CD4-positive, CD25-positive, alpha-beta regulatory T cell (primary cell): Measurements from ENCODE around the gene TCEANC2. TPM values are rescaled to one million over a fixed set of nuclear protein-coding genes. Genes with fewer than 3 reads are reported as not detected.

Source experiments
- ATAC-seq, 2 donors: fragments of 150-1000 bp; cut with Tn5 transposase; one replicate each; pipeline ENCODE4 v1.10.0; 2021; ENCODE audit warnings: low read depth in 2 of 2, moderate number of reproducible peaks in 2 of 2, moderate library complexity in 1 of 2
- DNase-seq, 3 donors: peaks; one replicate each; pipeline versions ENCODE4 v3.0.0 to v3.0.0-alpha.2; 2012 to 2022; ENCODE audit warnings: mixed read lengths in 1 of 3
- H3K27ac ChIP-seq: one replicate; pipeline ENCODE4 v1.7.0; 2013; ENCODE audit warnings: mild to moderate bottlenecking, low read length; ENCODE audit not compliant: insufficient read depth, poor library complexity, severe bottlenecking
- H3K27me3 ChIP-seq: one replicate; pipeline ENCODE4 v1.7.0; 2013; ENCODE audit warnings: low read length; ENCODE audit not compliant: control insufficient read depth, insufficient read depth
- H3K36me3 ChIP-seq: one replicate; pipeline ENCODE4 v1.7.0; 2013; ENCODE audit warnings: mild to moderate bottlenecking, low read length, moderate library complexity; ENCODE audit not compliant: control insufficient read depth, insufficient read depth
- H3K4me1 ChIP-seq: 2 replicates; pipeline ENCODE4 v1.7.0; 2013; ENCODE audit warnings: mild to moderate bottlenecking, low read length; ENCODE audit not compliant: insufficient read depth, control insufficient read depth, poor library complexity, severe bottlenecking
- H3K4me3 ChIP-seq: one replicate; pipeline ENCODE4 v1.7.0; 2013; ENCODE audit warnings: low read depth, mild to moderate bottlenecking, low read length, moderate library complexity
- H3K9me3 ChIP-seq, 2 experiments: 1 replicate in 1 of 2; 2 replicates in 1 of 2; pipeline ENCODE4 v1.7.0; 2013; ENCODE audit warnings: low read length in 2 of 2, mild to moderate bottlenecking in 1 of 2, moderate library complexity in 1 of 2; ENCODE audit not compliant: control insufficient read depth in 2 of 2
- H3K27ac Mint-ChIP-seq, 3 donors: one replicate each; pipeline ENCODE4 v1.8.0; 2020 to 2022; ENCODE audit warnings: mild to moderate bottlenecking in 3 of 3, mixed read lengths in 3 of 3, moderate library complexity in 2 of 3
- H3K27me3 Mint-ChIP-seq: one replicate; pipeline ENCODE4 v1.8.0; 2022; ENCODE audit warnings: mild to moderate bottlenecking, mixed read lengths
- H3K36me3 Mint-ChIP-seq: one replicate; pipeline ENCODE4 v1.8.0; 2020; ENCODE audit warnings: mixed read lengths
- H3K4me1 Mint-ChIP-seq, 4 donors: one replicate each; pipeline ENCODE4 v1.8.0; 2020 to 2022; ENCODE audit warnings: mixed read lengths in 4 of 4, mild to moderate bottlenecking in 1 of 4
- H3K4me3 Mint-ChIP-seq, 4 donors: one replicate each; pipeline ENCODE4 v1.8.0; 2020 to 2022; ENCODE audit warnings: mild to moderate bottlenecking in 4 of 4, mixed read lengths in 4 of 4, moderate library complexity in 3 of 4
- H3K9me3 Mint-ChIP-seq, 7 donors: one replicate each; pipeline ENCODE4 v1.8.0; 2020 to 2022; ENCODE audit warnings: mixed read lengths in 7 of 7, mild to moderate bottlenecking in 3 of 7, moderate library complexity in 2 of 7
- polyA plus RNA-seq, 4 donors: library from polyadenylated mRNA; unstranded; fragments of 300-500 nt; fragmentation: Illumina TruSeq; gene quantifications; one replicate each; pipeline ENCODE4 v1.2.3, GENCODE V29; 2021
- total RNA-seq: library from RNA; stranded (reverse); gene quantifications from one replicate; pipeline ENCODE4 v1.2.3, GENCODE V29; 2022

TCEANC2 gene
- total and polyA plus RNA-seq, 5 donors from 2014 or later: 3.6 to 8.4 (median 6.2) TPM

DNA sequence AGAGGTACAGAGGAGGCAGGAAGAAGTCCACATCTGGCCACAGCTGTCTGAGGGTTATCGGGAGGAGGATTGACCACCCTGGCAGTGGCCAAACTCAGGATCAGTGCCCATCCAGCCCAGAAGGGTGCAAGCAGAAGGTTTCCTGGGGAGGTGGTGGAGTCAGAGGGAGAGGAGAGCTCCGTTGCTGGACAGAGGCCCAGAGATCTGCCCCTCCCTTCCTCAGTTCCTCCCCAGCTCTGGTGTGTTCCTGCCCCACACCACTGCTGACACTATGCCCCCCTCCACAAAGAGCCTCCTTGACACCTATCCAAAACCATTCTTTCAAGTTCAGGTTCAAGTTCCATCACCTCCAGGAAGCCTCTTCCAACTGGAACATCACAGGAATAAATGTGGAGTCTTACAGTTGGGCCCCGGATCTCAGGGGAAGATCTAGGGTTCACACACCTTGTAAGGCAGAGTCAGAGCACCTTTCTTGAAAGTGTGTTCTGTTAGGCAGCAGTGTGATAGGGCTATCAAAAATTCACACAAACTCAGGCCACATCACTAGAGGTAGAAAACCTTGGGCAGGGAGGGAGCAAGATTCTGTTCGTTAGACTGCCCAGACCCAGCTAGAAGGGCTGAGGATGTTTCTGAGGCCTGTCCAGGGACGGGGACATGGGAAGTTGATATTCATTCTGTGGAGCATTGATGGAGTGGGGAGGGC lies 42.8 kb upstream of the TCEANC2 start:
- Mint-ChIP-seq H3K4me1 (no peaks in the 10 kb centered on the region), H3K4me3 (no peak overlapping the region), H3K27me3 (peaks cover 8% of the 10 kb centered on the region), H3K36me3 (no peaks in the 10 kb centered on the region), H3K27ac (peak overlapping the region in 1 of 3 donors; percentile 17), H3K9me3 (peaks cover 0 to 4% (median 0%) of the 10 kb centered on the region in 7 donors)
- no peak overlapping the region for H3K27ac ChIP-seq
- DNase-seq (no peak), ATAC-seq (no peak)
- H3K36me3 ChIP-seq: no peaks in the 10 kb centered on the region
- H3K9me3 ChIP-seq: no peaks in the 10 kb centered on the region
- no peak overlapping the region for H3K4me3 ChIP-seq
- no peaks in the 10 kb centered on the region for H3K4me1 ChIP-seq
- no peaks in the 10 kb centered on the region for H3K27me3 ChIP-seq

DNA sequence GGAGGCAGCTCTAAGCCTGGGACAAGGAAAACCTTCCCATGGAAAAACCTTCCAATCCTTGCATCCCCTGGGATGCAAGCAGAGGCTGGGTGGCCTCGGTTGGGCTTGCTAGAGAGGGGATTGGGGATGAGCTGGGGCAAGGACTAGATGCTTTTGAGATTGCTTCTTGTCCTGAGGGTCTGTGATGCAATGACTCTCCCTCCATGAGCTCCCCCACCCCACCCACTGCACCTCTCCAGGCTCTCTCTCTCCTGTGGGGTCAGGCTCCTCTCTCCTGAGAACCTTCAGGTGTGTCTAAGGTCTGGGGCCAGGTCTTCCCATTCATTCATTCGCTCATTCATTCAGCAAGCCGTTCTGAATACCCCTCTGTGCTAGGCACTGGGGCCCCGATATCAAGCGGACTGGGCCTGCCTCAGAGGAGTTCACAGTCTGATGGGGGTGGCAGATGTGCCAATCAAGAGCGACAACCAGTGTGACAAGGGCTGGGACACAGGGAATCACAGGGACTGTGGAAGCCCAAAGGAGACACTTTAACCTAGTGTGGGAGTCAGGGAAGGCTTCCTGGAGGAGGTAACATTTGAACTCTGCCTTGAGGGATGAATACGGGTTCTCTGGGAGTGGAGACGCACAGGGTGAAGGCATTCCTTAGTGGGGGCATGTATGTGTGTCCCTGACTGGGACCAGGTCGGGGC lies 41.9 kb upstream of the TCEANC2 start:
- Mint-ChIP-seq H3K27me3 (peaks cover 8% of the 10 kb centered on the region), H3K4me1 (no peaks in the 10 kb centered on the region), H3K27ac (no peak overlapping the region), H3K4me3 (no peak overlapping the region), H3K36me3 (no peaks in the 10 kb centered on the region), H3K9me3 (peaks cover 0 to 2% (median 0%) of the 10 kb centered on the region in 7 donors)
- no peaks in the 10 kb centered on the region for H3K9me3 ChIP-seq
- H3K27ac ChIP-seq: no peak overlapping the region
- no peaks in the 10 kb centered on the region for H3K36me3 ChIP-seq
- DNase-seq (no peak), ATAC-seq (no peak)
- H3K4me3 ChIP-seq: no peak overlapping the region
- no peaks in the 10 kb centered on the region for H3K4me1 ChIP-seq
- H3K27me3 ChIP-seq: no peaks in the 10 kb centered on the region

- no peak for DNase-seq
- Histone ChIP-seq H3K9me3 (no peaks in the 10 kb centered on the region), H3K4me3 (no peak overlapping the region), H3K27me3 (no peaks in the 10 kb centered on the region), H3K36me3 (no peaks in the 10 kb centered on the region), H3K27ac (no peak overlapping the region), H3K4me1 (no peaks in the 10 kb centered on the region)
- no peak overlapping the region for H3K27ac Mint-ChIP-seq
- no peaks in the 10 kb centered on the region for H3K4me1 Mint-ChIP-seq
- H3K9me3 Mint-ChIP-seq: peaks cover 0 to 2% (median 0%) of the 10 kb centered on the region in 7 donors
- ATAC-seq: no peak
- peaks cover 8% of the 10 kb centered on the region for H3K27me3 Mint-ChIP-seq
- no peak overlapping the region for H3K4me3 Mint-ChIP-seq
- H3K36me3 Mint-ChIP-seq: no peaks in the 10 kb centered on the region
Observed at GRCh38 chr1:54012008-54012325, 41.4 kb upstream of the TCEANC2 start.

- H3K4me1 ChIP-seq: no peaks in the 10 kb centered on the region
- Mint-ChIP-seq H3K36me3 (no peaks in the 10 kb centered on the region), H3K4me1 (no peaks in the 10 kb centered on the region), H3K27me3 (peaks cover 8% of the 10 kb centered on the region), H3K9me3 (peaks cover 0 to 2% (median 0%) of the 10 kb centered on the region in 7 donors), H3K27ac (no peak overlapping the region), H3K4me3 (no peak overlapping the region)
- no peak for DNase-seq
- no peak for ATAC-seq
- H3K27ac ChIP-seq: no peak overlapping the region
- no peak overlapping the region for H3K4me3 ChIP-seq
- no peaks in the 10 kb centered on the region for H3K9me3 ChIP-seq
- no peaks in the 10 kb centered on the region for H3K27me3 ChIP-seq
- H3K36me3 ChIP-seq: no peaks in the 10 kb centered on the region
Observed at GRCh38 chr1:54012863-54013262, 40.5 kb upstream of the TCEANC2 start.

GRCh38 chr1:54013393-54014008 lies 39.9 kb upstream of the TCEANC2 start:
- ATAC-seq: no peak
- Mint-ChIP-seq H3K27me3 (peaks cover 8% of the 10 kb centered on the region), H3K4me1 (no peaks in the 10 kb centered on the region), H3K27ac (no peak overlapping the region), H3K36me3 (no peaks in the 10 kb centered on the region), H3K9me3 (peaks cover 0 to 2% (median 0%) of the 10 kb centered on the region in 7 donors), H3K4me3 (no peak overlapping the region)
- no peaks in the 10 kb centered on the region for H3K36me3 ChIP-seq
- H3K9me3 ChIP-seq: no peaks in the 10 kb centered on the region
- no peaks in the 10 kb centered on the region for H3K4me1 ChIP-seq
- H3K27ac ChIP-seq: no peak overlapping the region
- H3K4me3 ChIP-seq: no peak overlapping the region
- H3K27me3 ChIP-seq: no peaks in the 10 kb centered on the region
- no peak for DNase-seq

GRCh38 chr1:54014009-54014629 lies 39.3 kb upstream of the TCEANC2 start:
- Mint-ChIP-seq H3K4me1 (no peaks in the 10 kb centered on the region), H3K9me3 (peaks cover 0 to 2% (median 0%) of the 10 kb centered on the region in 7 donors), H3K27ac (no peak overlapping the region), H3K36me3 (no peaks in the 10 kb centered on the region), H3K27me3 (peaks cover 8% of the 10 kb centered on the region), H3K4me3 (no peak overlapping the region)
- DNase-seq (no peak), ATAC-seq (no peak)
- Histone ChIP-seq H3K4me1 (no peaks in the 10 kb centered on the region), H3K27ac (no peak overlapping the region), H3K9me3 (no peaks in the 10 kb centered on the region), H3K36me3 (no peaks in the 10 kb centered on the region), H3K27me3 (no peaks in the 10 kb centered on the region), H3K4me3 (no peak overlapping the region)

DNA sequence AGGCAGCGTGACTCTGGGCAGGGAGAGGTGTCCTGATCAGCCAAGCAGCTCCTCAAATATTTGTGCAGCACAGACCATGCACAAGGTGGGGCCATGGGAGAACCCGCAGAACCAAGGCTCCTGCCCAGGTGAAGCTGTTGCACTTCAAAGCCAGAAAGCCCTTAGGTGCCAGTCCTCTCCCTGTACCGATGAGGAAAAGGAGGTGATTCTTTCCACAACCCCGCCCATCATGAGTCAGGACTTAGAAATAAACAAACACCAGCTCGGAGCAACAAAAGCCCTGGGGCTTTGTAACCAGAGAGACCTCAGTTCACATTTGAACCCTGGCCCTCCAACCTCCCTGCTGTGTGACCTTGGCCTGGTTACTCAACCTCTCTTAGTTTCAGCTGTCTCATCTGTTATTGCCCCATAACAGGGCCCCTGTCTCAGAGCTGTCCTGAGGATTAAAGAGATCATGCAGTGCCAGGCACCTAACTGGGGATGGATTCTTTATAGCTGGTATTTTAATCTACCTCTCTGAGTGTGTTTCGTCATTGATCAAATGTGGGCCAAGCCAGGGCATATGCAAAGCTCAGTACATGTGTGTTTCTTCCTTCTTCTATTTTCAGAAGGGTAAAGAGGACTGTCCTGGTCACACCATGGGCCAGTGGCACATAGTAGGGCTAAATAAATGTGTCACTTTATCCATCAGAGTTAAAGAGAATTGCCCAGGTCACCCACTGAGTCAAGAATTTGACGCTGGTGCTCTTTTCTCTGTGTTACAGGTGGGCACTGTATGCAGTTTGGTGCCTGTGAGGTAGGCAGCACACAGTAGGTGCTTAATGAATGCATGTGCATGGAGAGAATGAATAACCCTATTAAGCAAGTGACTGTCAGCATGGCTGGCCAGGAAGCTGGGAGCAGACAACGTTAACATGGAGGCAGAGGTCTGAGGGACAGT lies 36.8 kb upstream of the TCEANC2 start:
- H3K27ac Mint-ChIP-seq: peak overlapping the region in 1 of 3 donors; percentile 23
- H3K36me3 Mint-ChIP-seq: no peaks in the 10 kb centered on the region
- Histone ChIP-seq H3K27ac (no peak overlapping the region), H3K9me3 (no peaks in the 10 kb centered on the region), H3K4me3 (no peak overlapping the region), H3K27me3 (no peaks in the 10 kb centered on the region), H3K4me1 (no peaks in the 10 kb centered on the region), H3K36me3 (no peaks in the 10 kb centered on the region)
- H3K4me1 Mint-ChIP-seq: no peaks in the 10 kb centered on the region
- H3K9me3 Mint-ChIP-seq: peaks cover 0 to 3% (median 0%) of the 10 kb centered on the region in 7 donors
- no peak for ATAC-seq
- peaks cover 4% of the 10 kb centered on the region for H3K27me3 Mint-ChIP-seq
- H3K4me3 Mint-ChIP-seq: no peak overlapping the region
- DNase-seq: no peak
